HEK293T (cell line): ENCODE data around the gene AP3B2.

Source experiments
- ARNT ChIP-seq: fragments of 450-650 bp; IDR thresholded peaks from 2 replicates; pipeline ENCODE4 v1.6.1; 2017; ENCODE audit warnings: mild to moderate bottlenecking
- BHLHE40 ChIP-seq: fragments of 450-650 bp; IDR thresholded peaks from 2 replicates; pipeline ENCODE4 v1.6.1; 2016; ENCODE audit warnings: mild to moderate bottlenecking, moderate library complexity, borderline replicate concordance
- ELF4 ChIP-seq: fragments of 450-650 bp; IDR thresholded peaks from 2 replicates; pipeline ENCODE4 v1.6.1; 2017; ENCODE audit warnings: antibody characterized with exemption
- FOXA1 ChIP-seq: fragments of 450-650 bp; IDR thresholded peaks from 2 replicates; pipeline ENCODE4 v1.6.1; 2016; ENCODE audit warnings: mild to moderate bottlenecking
- FOXK2 ChIP-seq: fragments of 450-650 bp; IDR thresholded peaks from 2 replicates; pipeline ENCODE4 v1.6.1; 2016; ENCODE audit warnings: mild to moderate bottlenecking
- HDGF ChIP-seq: fragments of 450-650 bp; IDR thresholded peaks from 2 replicates; pipeline ENCODE4 v1.6.1; 2017; ENCODE audit warnings: antibody characterized with exemption, borderline replicate concordance
- LEF1 ChIP-seq: fragments of 450-650 bp; IDR thresholded peaks from 2 replicates; pipeline ENCODE4 v1.6.1; 2017; ENCODE audit warnings: mild to moderate bottlenecking, borderline replicate concordance
- PKNOX1 ChIP-seq: fragments of 450-650 bp; IDR thresholded peaks from 2 replicates; pipeline ENCODE4 v1.6.1; 2016
- SP1 ChIP-seq: fragments of 450-650 bp; IDR thresholded peaks from 2 replicates; pipeline ENCODE4 v1.6.1; 2017
- TARDBP ChIP-seq: fragments of 450-650 bp; IDR thresholded peaks from 2 replicates; pipeline ENCODE4 v1.6.1; 2016

GRCh38 chr15:82715003-82715402, 5.3 kb upstream of the AP3B2 start:
- TF ChIP-seq FOXK2 = no peak
- TF ChIP-seq TARDBP = no peak
- TF ChIP-seq HDGF = no peak
- TF ChIP-seq BHLHE40 = no peak
- TF ChIP-seq ARNT = no peak
- TF ChIP-seq ELF4 = no peak
- no peak for TF ChIP-seq FOXA1
- no peak for TF ChIP-seq SP1
- no peak for TF ChIP-seq LEF1
- no peak for TF ChIP-seq PKNOX1
